Measurements from ENCODE around the gene DNASE2.

DNASE2 gene

DNA sequence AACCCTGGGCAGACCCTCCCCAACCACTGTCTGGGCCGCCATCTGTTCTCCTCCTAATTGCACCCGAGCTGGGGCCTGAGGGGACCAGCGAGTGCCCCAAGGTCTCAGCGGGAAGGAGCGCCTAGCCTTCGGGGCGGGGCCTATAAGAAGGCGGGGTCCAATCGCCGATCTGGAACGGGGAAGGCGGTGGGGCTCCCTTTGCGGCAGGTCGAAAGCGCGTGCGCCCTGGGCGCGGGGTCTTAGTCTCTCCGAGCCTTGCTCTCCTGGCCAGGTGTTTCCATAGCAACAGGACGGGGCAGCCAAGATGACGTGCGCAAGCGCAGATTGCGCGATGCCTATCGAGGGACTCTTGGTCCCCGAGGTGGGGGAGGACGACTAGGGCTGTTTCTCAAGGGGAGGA, 40.2 kb downstream of the DNASE2 start:
- Histone ChIP-seq H2AFZ (ENCODE audit: low read length) (no peak overlapping the region), H3K27ac (ENCODE audit: low read length) (no peak overlapping the region), H3K4me2 (ENCODE audit: low read depth, low read length) (peak overlapping the region; percentile 5; the same call in 1 of the 2 replicates), H3K9me3 (replicated peaks; ENCODE audit: insufficient read depth, low read length) (no peaks in the 10 kb centered on the region), H3K79me2 (ENCODE audit: low read length) (no peaks in the 10 kb centered on the region), H3K9ac (ENCODE audit: low read length) (no peak overlapping the region), H3K4me3 (ENCODE audit: low read length) (no peak overlapping the region), H3K4me1 (ENCODE audit: low read length) (no peaks in the 10 kb centered on the region), H4K20me1 (ENCODE audit: insufficient read depth, low read length) (no peaks in the 10 kb centered on the region), H3K36me3 (replicated peaks; ENCODE audit: insufficient read depth, low read length) (no peaks in the 10 kb centered on the region), H3F3A (ENCODE audit: insufficient read depth, low read length) (no peaks in the 10 kb centered on the region), H3K27me3 (replicated peaks; ENCODE audit: insufficient read depth, low read length) (peaks cover 93% of the 10 kb centered on the region), H3K9me2 (replicated peaks; ENCODE audit: insufficient read depth, low read length) (no peaks in the 10 kb centered on the region)
- TF ChIP-seq EZH2phosphoT487 (IDR thresholded peaks at IDR 0.05; ENCODE audit: low read length) (no peak), EZH2 (optimal IDR thresholded peaks at IDR 0.05; ENCODE audit: low read depth, low read length) (no peak)
- TF ChIP-seq, protein P1, sequence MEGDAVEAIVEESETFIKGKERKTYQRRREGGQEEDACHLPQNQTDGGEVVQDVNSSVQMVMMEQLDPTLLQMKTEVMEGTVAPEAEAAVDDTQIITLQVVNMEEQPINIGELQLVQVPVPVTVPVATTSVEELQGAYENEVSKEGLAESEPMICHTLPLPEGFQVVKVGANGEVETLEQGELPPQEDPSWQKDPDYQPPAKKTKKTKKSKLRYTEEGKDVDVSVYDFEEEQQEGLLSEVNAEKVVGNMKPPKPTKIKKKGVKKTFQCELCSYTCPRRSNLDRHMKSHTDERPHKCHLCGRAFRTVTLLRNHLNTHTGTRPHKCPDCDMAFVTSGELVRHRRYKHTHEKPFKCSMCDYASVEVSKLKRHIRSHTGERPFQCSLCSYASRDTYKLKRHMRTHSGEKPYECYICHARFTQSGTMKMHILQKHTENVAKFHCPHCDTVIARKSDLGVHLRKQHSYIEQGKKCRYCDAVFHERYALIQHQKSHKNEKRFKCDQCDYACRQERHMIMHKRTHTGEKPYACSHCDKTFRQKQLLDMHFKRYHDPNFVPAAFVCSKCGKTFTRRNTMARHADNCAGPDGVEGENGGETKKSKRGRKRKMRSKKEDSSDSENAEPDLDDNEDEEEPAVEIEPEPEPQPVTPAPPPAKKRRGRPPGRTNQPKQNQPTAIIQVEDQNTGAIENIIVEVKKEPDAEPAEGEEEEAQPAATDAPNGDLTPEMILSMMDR (IDR thresholded peaks at IDR 0.05; ENCODE audit: low read length): no peak
- DNase-seq: no peak

DNA sequence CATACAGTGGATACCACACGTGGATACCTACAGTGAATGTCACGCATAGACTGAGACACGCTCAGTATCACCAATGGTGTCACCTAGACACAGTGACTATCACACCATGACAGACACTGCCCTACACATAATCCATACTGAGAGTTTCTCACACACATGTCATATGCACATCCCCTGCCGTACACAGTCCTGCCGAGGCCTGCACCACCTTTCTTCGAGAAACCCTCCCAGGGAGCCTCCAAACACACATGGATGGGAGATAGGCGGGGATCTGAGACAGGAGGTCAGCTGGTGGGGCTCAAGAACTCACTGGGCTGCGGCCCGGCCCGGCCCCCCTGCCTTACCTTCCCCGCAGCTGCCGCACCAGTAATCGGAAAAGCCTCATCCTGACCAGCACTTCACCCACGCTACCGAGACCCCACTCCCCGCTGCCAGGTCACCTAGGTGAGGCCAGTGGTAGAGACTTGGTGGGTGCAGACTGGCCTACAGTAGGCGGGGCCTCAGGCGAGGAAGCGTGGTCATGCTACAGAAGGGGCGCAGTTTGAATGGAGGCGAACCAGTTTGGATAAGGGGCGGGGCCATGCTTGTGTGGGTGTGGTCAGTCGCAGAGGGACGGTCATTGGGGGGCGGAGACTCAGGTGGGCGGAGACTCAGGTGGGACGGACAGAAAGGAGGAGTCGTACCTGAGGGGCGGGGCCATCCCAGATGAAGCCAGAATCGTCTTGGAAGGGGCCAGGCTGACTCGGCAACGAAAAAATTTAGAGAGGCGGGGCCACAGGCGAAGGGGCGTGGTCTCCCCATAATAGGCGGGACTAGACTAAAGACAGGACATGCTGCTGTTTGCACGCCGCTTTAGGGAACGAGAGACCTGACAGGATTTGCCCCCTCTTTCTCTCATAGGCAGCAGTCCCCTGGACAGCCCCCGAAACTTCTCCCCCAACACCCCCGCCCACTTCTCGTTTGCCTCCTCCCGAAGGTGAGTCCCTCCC, 40.9 kb downstream of the DNASE2 start:
- Histone ChIP-seq H3K9me3 (replicated peaks; ENCODE audit: insufficient read depth, low read length) (no peaks in the 10 kb centered on the region), H2AFZ (ENCODE audit: low read length) (no peak overlapping the region), H3K36me3 (replicated peaks; ENCODE audit: insufficient read depth, low read length) (no peaks in the 10 kb centered on the region), H3K79me2 (ENCODE audit: low read length) (no peaks in the 10 kb centered on the region), H3K4me2 (ENCODE audit: low read depth, low read length) (peak overlapping the region; percentile 5; the same call in 1 of the 2 replicates), H4K20me1 (ENCODE audit: insufficient read depth, low read length) (no peaks in the 10 kb centered on the region), H3K27me3 (replicated peaks; ENCODE audit: insufficient read depth, low read length) (peaks cover 96% of the 10 kb centered on the region), H3K9ac (ENCODE audit: low read length) (no peak overlapping the region), H3K9me2 (replicated peaks; ENCODE audit: insufficient read depth, low read length) (no peaks in the 10 kb centered on the region), H3K4me1 (ENCODE audit: low read length) (no peaks in the 10 kb centered on the region), H3K27ac (ENCODE audit: low read length) (no peak overlapping the region), H3F3A (ENCODE audit: insufficient read depth, low read length) (no peaks in the 10 kb centered on the region), H3K4me3 (ENCODE audit: low read length) (no peak overlapping the region)
- peak; percentile 31 for DNase-seq
- TF ChIP-seq EZH2 (optimal IDR thresholded peaks at IDR 0.05; ENCODE audit: low read depth, low read length) (no peak), EZH2phosphoT487 (IDR thresholded peaks at IDR 0.05; ENCODE audit: low read length) (no peak)
- TF ChIP-seq, protein P1 (IDR thresholded peaks at IDR 0.05; ENCODE audit: low read length): no peak

DNA sequence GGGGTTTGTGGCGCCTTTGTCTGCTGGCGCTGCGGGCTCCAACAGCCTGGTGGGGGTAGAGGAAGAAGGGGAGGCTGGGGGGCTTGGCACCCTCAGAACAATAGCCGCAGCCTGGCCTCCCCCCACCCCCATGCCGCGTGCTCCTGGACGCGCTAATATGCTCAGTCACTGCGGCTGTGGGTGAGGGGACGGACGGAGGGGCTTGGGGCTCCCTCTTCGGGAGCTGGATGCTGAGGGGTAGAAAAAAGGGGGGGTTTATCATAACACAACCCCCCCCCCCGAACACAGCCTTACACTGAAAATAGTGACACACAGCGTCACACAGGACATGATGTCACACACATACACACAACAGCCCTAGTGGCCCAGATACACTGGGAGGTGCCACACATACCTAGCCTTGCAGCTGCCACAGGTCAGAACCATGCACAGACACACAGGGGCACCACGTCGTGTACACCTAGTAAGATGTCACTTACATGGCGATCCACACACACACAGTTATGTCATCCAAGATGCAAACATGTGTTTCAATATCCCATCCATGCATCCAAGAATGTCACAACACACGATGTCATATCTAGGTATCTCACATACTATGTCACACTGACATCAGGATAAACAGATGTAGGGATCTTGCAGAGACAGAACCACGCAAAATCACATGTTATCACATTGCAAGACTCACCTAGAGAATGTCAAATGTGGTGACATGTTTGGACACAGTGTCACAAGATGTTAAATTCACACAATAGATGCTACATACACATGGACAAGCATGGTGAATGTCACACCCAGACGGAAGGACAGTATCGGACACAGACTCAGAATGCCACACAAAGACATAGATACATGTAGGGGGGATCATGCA, 42.1 kb downstream of the DNASE2 start:
- H3K9me3 ChIP-seq (replicated peaks; ENCODE audit: insufficient read depth, low read length): no peaks in the 10 kb centered on the region

More for the DNA sequence above, 42.1 kb downstream of the DNASE2 start:
- no peaks in the 10 kb centered on the region for H3K36me3 ChIP-seq (replicated peaks; ENCODE audit: insufficient read depth, low read length)
- H3K9me2 ChIP-seq (replicated peaks; ENCODE audit: insufficient read depth, low read length): no peaks in the 10 kb centered on the region
- H3K4me3 ChIP-seq (ENCODE audit: low read length): no peak overlapping the region; the same call in 1 of the 2 replicates
- no peaks in the 10 kb centered on the region for H4K20me1 ChIP-seq (ENCODE audit: insufficient read depth, low read length)
- no peaks in the 10 kb centered on the region for H3F3A ChIP-seq (ENCODE audit: insufficient read depth, low read length)
- peak overlapping the region; percentile 62; the same call in 1 of the 2 replicates for H3K4me2 ChIP-seq (ENCODE audit: low read depth, low read length)
- TF ChIP-seq EZH2phosphoT487 (IDR thresholded peaks at IDR 0.05; ENCODE audit: low read length) (no peak), EZH2 (optimal IDR thresholded peaks at IDR 0.05; ENCODE audit: low read depth, low read length) (no peak)
- TF ChIP-seq, protein P1 (IDR thresholded peaks at IDR 0.05; ENCODE audit: low read length): no peak
- no peak overlapping the region for H3K27ac ChIP-seq (ENCODE audit: low read length)
- H2AFZ ChIP-seq (ENCODE audit: low read length): no peak overlapping the region
- peaks cover 96% of the 10 kb centered on the region for H3K27me3 ChIP-seq (replicated peaks; ENCODE audit: insufficient read depth, low read length)
- H3K79me2 ChIP-seq (ENCODE audit: low read length): no peaks in the 10 kb centered on the region
- DNase-seq: no peak
- H3K9ac ChIP-seq (ENCODE audit: low read length): no peak overlapping the region
- H3K4me1 ChIP-seq (ENCODE audit: low read length): no peaks in the 10 kb centered on the region
